HepG2 (cell line): ENCODE measurements around the gene INTS4. TPM values are rescaled to one million over a fixed set of nuclear protein-coding genes. Genes with fewer than 3 reads are reported as not detected.
"Not testable (repeated sequence)": the region's sequence is repeated elsewhere in the genome, so short reads cannot be mapped to it uniquely, and the experiment has no call there.

Experiments used
- ATAC-seq: fragments of 200-7000 bp; cut with Tn5 transposase; 3 replicates; pipeline ENCODE4 v1.9.1; 2020; ENCODE audit warnings: mild to moderate bottlenecking, moderate library complexity
- BruUV-seq: library from RNA; stranded (reverse); fragments of 400-500 nt; replicated peaks from 2 replicates; lab custom pipeline; 2021; lab: Mats Ljungman, UMichigan
- CTCF ChIA-PET: fragments of 300-600 bp; formaldehyde crosslinking; extraction: SDS; loops from one replicate; lab custom pipeline; 2021; ENCODE audit warnings: low total read pairs, inconsistent platforms, low intra/inter-chr PET ratio; lab: Yijun Ruan, JAX
- POLR2A ChIA-PET: fragments of 350-600 bp; sonication (Branson Sonifier 250); formaldehyde crosslinking; loops from one replicate; lab custom pipeline; 2020; ENCODE audit warnings: antibody characterized with exemption, inconsistent platforms; lab: Yijun Ruan, JAX
- DNase-seq: peaks from one replicate; pipeline ENCODE4 v3.0.0-alpha.2; 2015; ENCODE audit warnings: low spot score
- FAIRE-seq: peaks from 3 replicates; lab custom pipeline; 2011; peaks lifted over from hg19 to GRCh38; lab: Jason Lieb, UNC
- H2AFZ ChIP-seq: one replicate; pipeline ENCODE4 v1.6.1; 2011; ENCODE audit warnings: low read length, inconsistent platforms
- H3K27ac ChIP-seq: fragments of 300-600 bp; 3 replicates; pipeline ENCODE4 v1.8.0; 2011; ENCODE audit warnings: mixed run types, mild to moderate bottlenecking, mixed read lengths, low read length, inconsistent platforms; ENCODE audit not compliant: insufficient read depth; ENCODE audit errors: extremely low read length
- H3K27me3 ChIP-seq, 2 experiments: fragments of 200-600 bp in 1 of 2; 2 replicates in 1 of 2; 3 replicates in 1 of 2; pipeline versions ENCODE4 v1.6.0 to v1.8.0; 2011; ENCODE audit warnings: low read length in 2 of 2, mild to moderate bottlenecking in 2 of 2, moderate library complexity in 2 of 2, inconsistent platforms in 1 of 2; ENCODE audit not compliant: insufficient read depth in 2 of 2, control insufficient read depth in 1 of 2
- H3K36me3 ChIP-seq, 2 experiments: fragments of 200-600 bp in 1 of 2; replicated peaks in 1 of 2; 2 replicates in 1 of 2; 3 replicates in 1 of 2; pipeline versions ENCODE4 v1.5.1 to v1.8.0; 2011; ENCODE audit warnings: low read length in 2 of 2, inconsistent platforms in 1 of 2; ENCODE audit not compliant: insufficient read depth in 2 of 2, control insufficient read depth in 1 of 2
- H3K4me1 ChIP-seq: 2 replicates; pipeline ENCODE4 v1.5.1; 2012; ENCODE audit warnings: low read length, inconsistent platforms; ENCODE audit not compliant: insufficient read depth
- H3K4me2 ChIP-seq: 2 replicates; pipeline ENCODE4 v1.6.0; 2011; ENCODE audit warnings: low read depth, low read length, inconsistent platforms
- H3K4me3 ChIP-seq, 3 experiments: fragments of 200-600 bp in 1 of 3; sonication (generic), shearing (Covaris generic) in 1 of 3; replicated peaks in 1 of 3; 2 replicates each; pipeline ENCODE4 v1.5.1; 2011 to 2016; ENCODE audit warnings: low read length in 3 of 3, inconsistent platforms in 2 of 3, low read depth in 2 of 3, mild to moderate bottlenecking in 2 of 3, control low read depth in 1 of 3, mixed read lengths in 1 of 3; ENCODE audit not compliant: insufficient read depth in 1 of 3
- H3K79me2 ChIP-seq: one replicate; pipeline ENCODE4 v1.6.1; 2011; ENCODE audit warnings: low read length, inconsistent platforms; ENCODE audit not compliant: insufficient read depth
- H3K9ac ChIP-seq: 2 replicates; pipeline ENCODE4 v1.6.0; 2011; ENCODE audit warnings: mild to moderate bottlenecking, low read depth, low read length, inconsistent platforms; ENCODE audit not compliant: insufficient read depth
- H3K9me3 ChIP-seq: 2 replicates; pipeline ENCODE4 v1.5.1; 2012; ENCODE audit warnings: mild to moderate bottlenecking, low read length
- H4K20me1 ChIP-seq: 2 replicates; pipeline ENCODE4 v1.6.0; 2011; ENCODE audit warnings: inconsistent platforms, mild to moderate bottlenecking, low read length, moderate library complexity; ENCODE audit not compliant: insufficient read depth
- FOXA1 ChIP-seq, 2 experiments: fragments of 450-650 bp in 1 of 2; sonication (generic) in 1 of 2; formaldehyde crosslinking in 1 of 2; IDR thresholded peaks; 2 replicates each; pipeline versions ENCODE4 v1.4.0 to v1.6.1; 2016 to 2020; ENCODE audit warnings: missing genetic modification reagents in 1 of 2
- RARA ChIP-seq: IDR thresholded peaks from 2 replicates; pipeline ENCODE4 v1.6.1; 2016; ENCODE audit warnings: missing genetic modification reagents, missing compliant biosample characterization
- RXRA ChIP-seq: sonication (generic); formaldehyde crosslinking; IDR thresholded peaks from 2 replicates; pipeline ENCODE4 v1.5.1; 2020; ENCODE audit warnings: missing genetic modification reagents
- ZFP41 ChIP-seq: sonication (generic); formaldehyde crosslinking; IDR thresholded peaks from 2 replicates; pipeline ENCODE4 v1.4.0; 2020; ENCODE audit warnings: mild to moderate bottlenecking, missing genetic modification reagents, borderline replicate concordance
- ZNF660 ChIP-seq: sonication (generic); formaldehyde crosslinking; IDR thresholded peaks from 2 replicates; pipeline ENCODE4 v1.5.1; 2020; ENCODE audit warnings: mild to moderate bottlenecking, low read depth, missing genetic modification reagents, borderline replicate concordance
- WGBS: methylation state at CpG from one replicate; pipeline ENCODE4 v1.1.6; 2017; ENCODE audit warnings: low lambda C conversion rate; 5-methylcytosine and 5-hydroxymethylcytosine counted together
- in situ Hi-C: cut with HindIII; loops from 2 replicates; pipeline ENCODE4 v1.10.0; 2017; ENCODE audit warnings: low pct_unique_long_range_greater_than_20kb; ENCODE audit not compliant: extremely low pct_ligation_motif_present
- intact Hi-C: fragments of 100-400 bp; cut with micrococcal nuclease; formaldehyde crosslinking; loops from one replicate; pipeline ENCODE4 v1.10.0; 2022; ENCODE audit not compliant: unreplicated experiment
- polyA plus RNA-seq, 8 experiments: library from polyadenylated mRNA; depleted of rRNA in 3 of 8; stranded (reverse) in 7 of 8; unstranded in 1 of 8; fragments of >200 nt; fragmentation: Illumina TruSeq in 4 of 8; extraction: Trizol in 4 of 8; gene quantifications; 2 replicates each; pipeline versions ENCODE4 v1.2.1 to v1.2.3, GENCODE V29; 2011 to 2016; ENCODE audit warnings: low read depth in 4 of 8, missing spikeins in 1 of 8, mixed read lengths in 1 of 8; ENCODE audit not compliant: insufficient read depth in 1 of 8
- total RNA-seq, 5 experiments: library from RNA; depleted of rRNA; stranded (reverse); fragments of >200 nt; fragmentation: Illumina TruSeq; extraction: Trizol; gene quantifications; 2 replicates each; pipeline ENCODE4 v1.2.3, GENCODE V29; 2016; ENCODE audit warnings: low read depth in 1 of 5

INTS4 gene
- total and polyA plus RNA-seq, 2 of the 13 experiments (the other 11 are each of a cell fraction or from before 2014, with no cell fraction given), result 37.3 to 44.8 TPM

GRCh38 chr11:77851503-77851902 lies 143.0 kb downstream of the INTS4 start:
- H3K4me1 ChIP-seq, result peaks cover 9% of the 10 kb centered on the region
- no TSS peak for BruUV-seq
- CTCF ChIA-PET, result no interaction called here
- peaks cover 21% of the 10 kb centered on the region for H3K9me3 ChIP-seq
- intact Hi-C loops, result no loop called here
- H3K4me3 ChIP-seq, result no peak overlapping the region
- no peaks in the 10 kb centered on the region for H4K20me1 ChIP-seq
- no peak overlapping the region for H2AFZ ChIP-seq
- no peak overlapping the region for H3K9ac ChIP-seq
- no peaks in the 10 kb centered on the region for H3K79me2 ChIP-seq
- 100% methylated on average over 1 of the region's 1 CpG for WGBS
- H3K36me3 ChIP-seq, result peaks cover 5 to 13% of the 10 kb centered on the region in 2 experiments; a peak in 2 of 5 replicates
- FAIRE-seq, result no peak
- in situ Hi-C loops, result no loop called here
- no peak for DNase-seq
- H3K27ac ChIP-seq, result no peak overlapping the region
- POLR2A ChIA-PET, result no interaction called here
- no peak for ATAC-seq
- H3K27me3 ChIP-seq, result no peaks in the 10 kb centered on the region
- no peak for TF ChIP-seq RXRA
- no peak for TF ChIP-seq FOXA1 (IDR thresholded peaks at IDR 0.05)
- no peak for TF ChIP-seq FOXA1 (CRISPR knock-in tag; IDR thresholded peaks at IDR 0.05)
- no peak for TF ChIP-seq ZFP41 (CRISPR knock-in tag)
- TF ChIP-seq ZNF660, result no peak
- TF ChIP-seq RARA (CRISPR knock-in tag), result no peak
- no peak overlapping the region for H3K4me2 ChIP-seq

GRCh38 chr11:77843700-77844099 lies 150.8 kb downstream of the INTS4 start:
- in situ Hi-C loops, CTCF ChIA-PET, H3K9me3 ChIP-seq, H3K9ac ChIP-seq, H3K4me3 ChIP-seq, FAIRE-seq, H3K4me2 ChIP-seq, BruUV-seq, intact Hi-C loops, H2AFZ ChIP-seq, POLR2A ChIA-PET, H4K20me1 ChIP-seq, H3K36me3 ChIP-seq, H3K27ac ChIP-seq, H3K4me1 ChIP-seq, DNase-seq, ATAC-seq, H3K27me3 ChIP-seq, H3K79me2 ChIP-seq: not testable (repeated sequence)
- 68% methylated on average over 5 of the region's 5 CpGs for WGBS
